B cell (primary cell): Measurements from ENCODE around the gene CCDC38. TPM values are rescaled to one million over a fixed set of nuclear protein-coding genes. Genes with fewer than 3 reads are reported as not detected.

ENCODE experiments used
- ATAC-seq: fragments of 200-7000 bp; cut with Tn5 transposase; one replicate; pipeline ENCODE4 v1.10.0; 2021; ENCODE audit warnings: low read depth, mild to moderate bottlenecking, moderate number of reproducible peaks, moderate library complexity
- CTCF ChIA-PET: fragments of 350-600 bp; sonication (Branson Sonifier 250); formaldehyde crosslinking; loops from one replicate; lab custom pipeline; 2021; ENCODE audit warnings: antibody characterized with exemption, inconsistent platforms; lab: Charles Lee
- POLR2A ChIA-PET: fragments of 350-600 bp; sonication (Branson Sonifier 250); formaldehyde crosslinking; loops from one replicate; lab custom pipeline; 2021; ENCODE audit warnings: antibody characterized with exemption; lab: Charles Lee
- DNase-seq: peaks from one replicate; pipeline ENCODE4 v3.0.0; 2013
- H2AFZ ChIP-seq: 2 replicates; pipeline ENCODE4 v1.6.1; 2012; ENCODE audit warnings: mild to moderate bottlenecking, low read depth, low read length; ENCODE audit not compliant: insufficient read depth, poor library complexity, severe bottlenecking
- H3K27ac ChIP-seq, 2 donors: 1 replicate in 1 of 2; 2 replicates in 1 of 2; pipeline ENCODE4 v1.5.1; 2012 to 2013; ENCODE audit warnings: low read length in 2 of 2, mild to moderate bottlenecking in 2 of 2, moderate library complexity in 1 of 2
- H3K27me3 ChIP-seq, 4 experiments: fragments of 200-600 bp in 1 of 4; sonication (generic) in 1 of 4; replicated peaks in 1 of 4; 1 replicate in 2 of 4; 2 replicates in 2 of 4; pipeline versions ENCODE4 v1.6.1 to v1.7.0; 2013 to 2016; ENCODE audit warnings: low read length in 3 of 4, mild to moderate bottlenecking in 2 of 4, mixed read lengths in 1 of 4, moderate library complexity in 1 of 4; ENCODE audit not compliant: insufficient read depth in 4 of 4, control insufficient read depth in 3 of 4; ENCODE audit errors: control extremely low read depth in 1 of 4
- H3K36me3 ChIP-seq, 2 experiments: replicated peaks in 1 of 2; 1 replicate in 1 of 2; 2 replicates in 1 of 2; pipeline versions ENCODE4 v1.6.1 to v1.7.1; 2013; ENCODE audit warnings: low read length in 1 of 2; ENCODE audit not compliant: insufficient read depth in 2 of 2, control insufficient read depth in 1 of 2; ENCODE audit errors: control extremely low read depth in 1 of 2, extremely low read depth in 1 of 2
- H3K4me1 ChIP-seq, 2 donors: fragments of 200-600 bp in 1 of 2; sonication (generic) in 1 of 2; 1 replicate in 1 of 2; 2 replicates in 1 of 2; pipeline versions ENCODE4 v1.5.1 to v1.6.1; 2013 to 2017; ENCODE audit warnings: low read length in 2 of 2; ENCODE audit not compliant: control insufficient read depth in 2 of 2, insufficient read depth in 2 of 2
- H3K4me2 ChIP-seq: replicated peaks from 2 replicates; pipeline ENCODE3; 2012; ENCODE audit warnings: mild to moderate bottlenecking, low read depth, low read length; ENCODE audit not compliant: poor library complexity, severe bottlenecking
- H3K4me3 ChIP-seq, 5 experiments: fragments of 200-600 bp in 1 of 5; sonication (generic) in 1 of 5; 1 replicate in 3 of 5; 2 replicates in 2 of 5; pipeline versions ENCODE4 v1.5.1 to v1.7.0; 2011 to 2016; ENCODE audit warnings: low read length in 4 of 5, mild to moderate bottlenecking in 4 of 5, low read depth in 2 of 5, control low read depth in 1 of 5, moderate library complexity in 1 of 5; ENCODE audit not compliant: insufficient read depth in 1 of 5; ENCODE audit errors: control extremely low read depth in 1 of 5, extremely low read depth in 1 of 5
- H3K79me2 ChIP-seq: fragments of 200-600 bp; sonication (generic); one replicate; pipeline ENCODE4 v1.6.0; 2016; ENCODE audit warnings: low read length; ENCODE audit not compliant: control insufficient read depth, insufficient read depth
- H3K9ac ChIP-seq: fragments of 200-600 bp; sonication (generic); 2 replicates; pipeline ENCODE4 v1.6.1; 2017; ENCODE audit warnings: mild to moderate bottlenecking, low read length, moderate library complexity
- H3K9me3 ChIP-seq, 3 donors: one replicate each; pipeline versions ENCODE4 v1.6.1 to v1.7.1; 2013; ENCODE audit warnings: low read length in 2 of 3; ENCODE audit not compliant: control insufficient read depth in 2 of 3, insufficient read depth in 1 of 3; ENCODE audit errors: control extremely low read depth in 1 of 3
- H4K20me1 ChIP-seq: 2 replicates; pipeline ENCODE4 v1.6.0; 2012; ENCODE audit warnings: mild to moderate bottlenecking, low read length; ENCODE audit not compliant: insufficient read depth, control insufficient read depth, poor library complexity, severe bottlenecking
- H3K27ac Mint-ChIP-seq: one replicate; pipeline ENCODE4 v1.8.0; 2021; ENCODE audit warnings: mixed read lengths
- H3K27me3 Mint-ChIP-seq: one replicate; pipeline ENCODE4 v1.8.0; 2021; ENCODE audit warnings: mixed read lengths
- H3K4me1 Mint-ChIP-seq: one replicate; pipeline ENCODE4 v1.8.0; 2021; ENCODE audit warnings: mixed read lengths
- H3K4me3 Mint-ChIP-seq: one replicate; pipeline ENCODE4 v1.8.0; 2021; ENCODE audit warnings: mixed read lengths
- H3K9me3 Mint-ChIP-seq: one replicate; pipeline ENCODE4 v1.8.0; 2022; ENCODE audit warnings: mixed read lengths; ENCODE audit not compliant: insufficient read depth
- CTCF ChIP-seq: fragments of 200-600 bp; IDR thresholded peaks from one replicate; pipeline ENCODE4 v1.8.0; 2022; ENCODE audit warnings: antibody characterized with exemption, mild to moderate bottlenecking
- EZH2 ChIP-seq: IDR thresholded peaks from 2 replicates; pipeline ENCODE4 v1.6.1; 2012; ENCODE audit warnings: borderline replicate concordance, low read depth, mild to moderate bottlenecking, moderate library complexity, low read length; ENCODE audit not compliant: insufficient read depth, poor library complexity, severe bottlenecking
- WGBS: methylation state at CpG from one replicate; pipeline ENCODE4 v1.1.5; 2013; ENCODE audit warnings: missing lambda C conversion rate; ENCODE audit not compliant: insufficient coverage; 5-methylcytosine and 5-hydroxymethylcytosine counted together
- intact Hi-C: fragments of 100-400 bp; cut with micrococcal nuclease; formaldehyde crosslinking; loops from one replicate; pipeline ENCODE4 v1.10.0; 2022
- polyA plus RNA-seq: library from polyadenylated mRNA; depleted of rRNA; stranded (reverse); fragments of >200 nt; gene quantifications from 2 replicates; pipeline ENCODE4 v1.2.3, GENCODE V29; 2012
- total RNA-seq, 2 donors: library from RNA; stranded (reverse); fragments of 120-200 nt in 1 of 2; gene quantifications; 1 replicate in 1 of 2; 2 replicates in 1 of 2; pipeline versions ENCODE4 v1.2.3 to v1.2.4, GENCODE V29; 2013 to 2022

CCDC38 gene
- total and polyA plus RNA-seq, 2 donors (not counting 1 experiment from before 2014, with no cell fraction given) = 1.3 TPM; not detected in 1

- no peaks in the 10 kb centered on the region for H3K27me3 ChIP-seq
- ATAC-seq (no peak), DNase-seq (no peak)
- H3K4me2 ChIP-seq = no peak overlapping the region
- no peaks in the 10 kb centered on the region for H3K79me2 ChIP-seq
- intact Hi-C loops = no loop called here
- no peaks in the 10 kb centered on the region for H3K4me1 ChIP-seq
- H3K4me3 ChIP-seq = no peak overlapping the region
- ChIA-PET CTCF (interaction anchor here (1.1 kb wide), 1 partner anchor 21 kb away, joined by 3 read pairs; no protein-coding TSS in a partner anchor), POLR2A (no interaction called here)
- 93% methylated on average over 10 of the region's 11 CpGs for WGBS
- no peaks in the 10 kb centered on the region for H3K9me3 ChIP-seq
- H3K27ac Mint-ChIP-seq = no peak overlapping the region
- TF ChIP-seq EZH2 (no peak), CTCF (no peak)
- H3K27me3 Mint-ChIP-seq = no peaks in the 10 kb centered on the region
- no peaks in the 10 kb centered on the region for H3K9me3 Mint-ChIP-seq
- no peak overlapping the region for H3K4me3 Mint-ChIP-seq
- peaks cover 0 to 2% of the 10 kb centered on the region in 2 experiments for H3K36me3 ChIP-seq
- no peaks in the 10 kb centered on the region for H3K4me1 Mint-ChIP-seq
- H4K20me1 ChIP-seq = no peaks in the 10 kb centered on the region
- no peak overlapping the region for H2AFZ ChIP-seq
- H3K27ac ChIP-seq = no peak overlapping the region
- no peak overlapping the region for H3K9ac ChIP-seq
These were observed 35.4 kb upstream of the CCDC38 start for GRCh38 chr12:95977764-95978305.

- intact Hi-C loops = no loop called here
- H3K4me3 Mint-ChIP-seq = no peak overlapping the region
- Histone ChIP-seq H3K9ac (no peak overlapping the region), H3K27me3 (no peaks in the 10 kb centered on the region), H3K4me3 (no peak overlapping the region), H3K36me3 (peaks cover 0 to 2% of the 10 kb centered on the region in 2 experiments), H3K4me1 (no peaks in the 10 kb centered on the region), H3K9me3 (no peaks in the 10 kb centered on the region), H4K20me1 (no peaks in the 10 kb centered on the region), H3K4me2 (no peak overlapping the region), H3K79me2 (no peaks in the 10 kb centered on the region), H3K27ac (no peak overlapping the region), H2AFZ (no peak overlapping the region)
- ChIA-PET POLR2A (no interaction called here), CTCF (no interaction called here)
- WGBS = 96% methylated on average over 5 of the region's 8 CpGs
- H3K9me3 Mint-ChIP-seq = no peaks in the 10 kb centered on the region
- H3K27ac Mint-ChIP-seq = no peak overlapping the region
- no peak for ATAC-seq
- H3K27me3 Mint-ChIP-seq = no peaks in the 10 kb centered on the region
- DNase-seq = no peak
- no peaks in the 10 kb centered on the region for H3K4me1 Mint-ChIP-seq
- no peak for TF ChIP-seq CTCF
- TF ChIP-seq EZH2 = no peak
These were observed 34.0 kb upstream of the CCDC38 start for GRCh38 chr12:95976416-95976832.
